ENCODE data around the gene ZNF746.

The ZNF746 gene

DNA sequence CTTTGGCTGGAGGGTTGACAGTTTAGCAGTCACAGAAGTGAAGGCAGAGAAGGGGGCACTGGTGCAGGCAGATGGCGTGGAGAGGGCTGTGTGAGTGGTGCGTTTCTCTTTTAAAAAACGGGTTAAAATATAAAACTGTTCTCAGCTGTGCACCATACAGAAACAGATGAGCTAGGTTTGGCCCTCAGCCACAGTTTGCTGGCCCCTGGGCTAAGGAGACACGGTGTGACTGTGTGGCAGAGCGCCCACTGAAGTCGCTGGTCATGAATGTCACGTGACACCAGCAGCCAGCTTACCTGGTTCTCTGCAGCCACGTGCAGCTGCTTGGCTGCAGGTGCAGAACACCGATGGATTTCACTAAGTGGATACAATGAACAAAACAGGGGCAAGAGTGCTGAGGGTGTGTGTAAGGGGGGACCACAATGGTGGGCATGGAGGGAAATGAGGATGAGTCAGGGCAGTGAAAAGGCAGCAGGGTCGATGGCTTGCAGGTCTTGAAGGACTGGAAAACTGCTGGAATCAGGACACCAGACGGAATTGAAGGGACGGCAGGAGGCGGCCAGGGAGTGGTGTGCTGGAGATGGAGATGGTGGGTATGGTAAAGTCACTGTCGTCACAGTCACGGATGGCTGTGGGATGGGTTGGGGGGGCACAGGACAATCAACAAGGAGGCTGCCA, 7.4 kb downstream of the ZNF746 start:
- DNase-seq (ENCODE audit: low read depth in 2 of 2) = no peak

DNA sequence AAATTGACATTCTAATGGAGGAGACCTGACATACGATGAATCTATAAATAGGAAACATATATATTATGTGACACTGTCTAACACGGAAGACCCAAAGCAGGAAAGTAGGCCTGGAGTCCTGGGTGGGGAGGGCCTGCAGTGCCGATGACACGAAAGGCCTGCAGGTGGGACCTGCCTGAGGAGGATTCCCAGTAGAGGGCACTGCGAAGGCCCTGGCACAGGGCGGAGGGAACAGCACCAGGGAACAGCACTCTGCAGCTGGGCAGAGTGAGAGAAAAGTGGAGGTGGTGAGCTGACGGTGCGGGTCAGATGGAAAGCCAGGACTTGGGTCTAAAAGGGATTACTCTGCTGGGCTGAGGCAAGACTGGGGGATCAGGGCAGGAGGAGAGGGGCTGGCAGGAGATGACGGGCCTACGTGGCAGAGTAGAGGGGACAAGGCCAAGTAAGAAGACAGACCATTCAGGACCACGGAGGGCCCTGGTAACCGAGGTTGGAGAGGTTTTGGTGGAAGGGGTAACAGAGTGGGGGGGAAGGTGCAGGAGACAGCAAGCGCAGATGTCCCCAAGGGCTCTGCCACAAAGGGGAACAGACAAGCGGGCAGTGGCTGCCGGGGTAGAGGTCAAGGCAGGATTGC, 8.1 kb downstream of the ZNF746 start:
- no peak for DNase-seq (ENCODE audit: low read depth in 2 of 2)

DNA sequence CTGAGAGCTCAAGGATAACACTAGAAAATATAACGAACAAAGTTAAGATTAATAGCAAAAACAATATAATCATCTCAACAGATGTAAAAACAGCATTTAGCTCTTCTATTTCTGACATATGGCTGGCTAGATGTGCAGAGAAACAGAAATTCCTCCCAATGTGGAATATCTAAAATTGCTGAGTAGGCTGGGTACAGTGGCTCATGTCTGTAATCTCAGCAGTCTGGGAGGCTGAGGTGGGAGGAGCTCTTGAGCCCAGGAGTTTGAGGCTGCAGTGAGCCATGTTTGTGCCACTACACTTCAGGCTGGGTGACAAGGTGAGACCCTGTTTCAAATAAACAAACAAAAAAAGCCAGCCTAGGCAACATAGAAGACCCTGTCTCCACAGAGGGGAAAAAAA, 18.0 kb downstream of the ZNF746 start:
- no peak for DNase-seq (ENCODE audit: low read depth in 2 of 2)

DNA sequence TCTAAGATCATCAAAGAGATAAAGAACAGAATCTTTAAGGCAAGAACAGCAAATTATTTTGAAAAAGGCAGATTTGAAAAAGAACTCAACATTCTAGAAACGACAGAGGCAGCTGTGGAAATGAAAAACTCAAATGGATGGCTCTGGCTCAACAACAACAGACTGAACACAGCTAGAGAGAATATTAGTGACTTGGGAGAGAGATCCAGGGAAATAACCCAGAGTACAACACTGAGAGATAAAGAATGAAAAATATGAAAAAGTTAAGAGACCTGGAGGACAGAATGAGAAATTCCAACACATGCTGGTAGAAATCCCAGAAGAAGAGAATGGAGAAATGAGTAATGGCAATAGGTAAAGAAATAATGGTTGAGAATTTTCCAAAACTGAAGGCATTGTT, 18.9 kb downstream of the ZNF746 start:
- DNase-seq (ENCODE audit: low read depth in 2 of 2) = no peak

DNA sequence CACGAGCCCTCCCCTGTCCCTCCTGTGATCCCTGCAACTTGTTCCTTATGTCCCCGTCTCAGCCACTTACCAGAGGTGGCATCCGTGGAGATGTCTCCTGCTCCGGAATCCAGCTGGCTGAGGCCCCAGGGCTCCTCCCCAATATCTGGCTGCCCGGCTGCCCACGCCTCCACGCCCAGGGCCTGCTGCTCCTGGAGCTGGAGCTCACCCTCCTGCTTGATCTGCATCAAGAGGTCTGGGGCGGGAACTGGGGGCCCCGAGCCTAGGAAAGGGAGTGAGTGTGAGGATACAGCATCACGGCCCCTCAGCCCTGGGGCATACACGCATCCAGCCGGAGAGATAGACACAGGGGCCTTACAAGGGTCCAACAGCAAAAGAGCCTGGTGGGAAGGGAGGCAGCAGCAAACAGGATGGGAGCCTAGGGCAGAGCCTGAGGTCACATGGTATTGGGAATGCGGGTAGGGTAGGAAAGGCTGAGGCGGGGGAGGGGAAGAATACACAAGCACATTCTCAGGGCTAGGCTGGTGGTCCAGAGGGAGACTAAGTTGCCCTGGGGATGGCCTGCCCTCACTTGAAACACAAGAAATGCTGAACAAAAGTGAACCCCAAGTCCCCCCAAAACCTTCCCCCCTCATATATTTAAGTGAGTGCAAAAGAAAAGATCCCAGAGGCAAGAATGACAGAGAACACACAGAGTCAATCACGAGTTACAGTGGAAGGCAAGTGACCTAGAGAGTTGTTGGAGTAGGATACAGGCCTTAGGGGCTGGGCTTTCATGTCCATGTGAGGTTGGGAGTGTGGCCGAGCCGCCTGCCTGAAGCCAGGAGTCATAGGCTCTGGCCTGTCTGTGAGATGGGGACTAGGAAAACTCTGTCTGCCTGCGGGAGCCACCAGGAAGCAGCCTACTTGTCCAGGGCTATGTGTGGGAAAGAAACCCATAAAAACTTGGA, 19.8 kb downstream of the ZNF746 start:
- DNase-seq (ENCODE audit: low read depth in 2 of 2) = no peak

DNA sequence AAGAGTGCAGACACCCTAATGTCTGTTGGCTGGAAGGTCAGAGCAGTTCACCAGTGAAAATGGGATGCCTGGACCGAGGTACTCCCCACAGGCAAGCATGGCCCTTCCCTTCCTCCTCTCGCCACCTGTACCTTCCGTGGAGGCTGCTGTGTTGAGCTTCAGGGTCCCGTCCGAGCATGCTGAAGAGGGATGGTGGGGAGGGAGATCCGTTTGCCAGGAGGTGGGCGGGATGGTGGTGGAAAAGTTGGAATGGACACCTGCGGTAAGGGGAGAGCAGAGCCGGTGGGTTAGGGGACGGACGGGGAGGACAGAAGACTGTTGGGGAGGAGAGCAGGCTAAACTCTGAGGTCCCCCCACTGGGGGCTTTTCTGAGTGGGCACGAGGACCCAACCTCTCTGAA, 20.8 kb downstream of the ZNF746 start:
- no peak for DNase-seq (ENCODE audit: low read depth in 2 of 2)

DNA sequence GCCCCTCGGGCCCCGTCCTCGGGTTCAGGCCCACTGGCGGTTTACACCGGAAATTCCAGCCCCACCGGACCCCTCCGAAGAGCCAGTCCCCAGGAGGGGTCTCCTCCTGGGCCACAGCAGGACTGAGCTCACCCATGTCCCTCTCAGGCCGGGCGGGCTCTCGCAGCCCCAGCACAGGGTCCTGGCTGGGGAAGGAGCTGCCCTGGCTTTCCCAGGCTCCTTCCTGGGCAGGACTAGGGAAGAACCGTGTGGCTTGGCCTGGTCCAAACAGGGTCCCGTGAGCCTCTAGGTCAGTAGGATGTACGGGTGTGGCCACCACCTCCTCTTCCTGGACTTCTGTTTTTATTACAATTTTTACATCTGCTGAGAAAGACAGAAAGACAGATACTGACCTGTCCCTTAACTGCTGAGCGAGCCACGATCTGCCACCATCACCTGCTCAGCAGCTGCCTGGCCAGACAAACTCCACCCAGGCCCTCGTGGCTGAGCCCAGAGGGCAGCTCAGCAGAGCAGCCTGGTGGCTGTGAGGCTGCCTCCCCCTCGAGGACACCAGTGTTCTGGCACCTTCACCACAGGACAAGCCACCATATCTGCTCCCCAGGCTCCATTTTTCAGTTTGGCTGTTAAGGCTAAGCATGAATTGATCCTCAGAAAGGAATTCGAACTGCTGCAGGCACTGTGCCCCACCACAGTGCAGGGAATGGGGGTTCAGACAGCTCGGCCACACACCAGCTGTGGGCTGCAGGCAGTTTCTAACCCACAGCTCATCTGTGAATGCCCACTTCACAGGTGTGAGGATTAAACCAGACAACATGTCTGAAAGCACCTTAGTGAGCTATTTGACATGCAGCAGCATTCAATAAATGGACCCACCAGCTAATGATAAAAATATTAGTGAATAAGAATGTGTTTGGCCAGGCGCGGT, 22.2 kb downstream of the ZNF746 start:
- no peak for DNase-seq (ENCODE audit: low read depth in 2 of 2)

DNA sequence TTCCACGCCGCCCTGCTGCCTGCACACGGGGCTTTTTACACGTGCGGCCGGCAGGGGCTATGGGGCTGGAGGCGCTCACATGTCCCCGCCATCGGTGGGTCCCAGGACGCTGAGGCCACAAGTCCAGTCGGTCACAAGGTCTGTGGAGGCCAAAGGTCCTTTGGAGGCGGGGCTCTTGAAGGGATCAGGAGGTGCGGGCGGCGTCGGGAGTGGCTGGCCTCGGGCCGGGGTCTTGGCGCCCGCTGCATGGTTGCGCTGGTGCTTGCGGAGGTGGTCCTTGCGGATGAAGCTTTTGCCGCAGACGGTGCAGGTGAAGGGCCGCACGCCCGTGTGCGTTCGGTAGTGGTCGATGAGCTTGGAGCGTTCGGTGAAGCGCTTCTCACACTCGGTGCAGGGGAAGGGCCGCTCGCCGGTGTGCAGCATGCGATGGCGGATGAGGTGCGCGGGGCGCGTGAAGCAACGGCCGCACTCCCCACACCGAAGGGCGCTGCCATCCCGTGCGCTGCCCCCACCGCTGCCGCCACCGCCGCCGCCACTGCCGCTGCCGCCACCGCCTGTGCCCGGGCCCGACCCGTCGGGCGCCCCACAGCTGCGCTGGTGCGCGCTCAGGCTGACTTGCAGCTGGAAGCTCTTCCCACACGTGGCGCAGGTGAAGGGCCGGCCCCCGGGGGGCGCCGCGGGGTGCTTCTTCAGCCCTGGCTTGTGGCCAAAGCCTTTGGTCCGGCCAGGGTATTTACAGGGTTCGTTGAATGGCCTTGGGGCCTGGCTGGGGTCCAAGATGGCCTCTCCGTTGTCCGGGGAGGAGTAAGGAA, 23.1 kb downstream of the ZNF746 start:
- no peak for DNase-seq (ENCODE audit: low read depth in 2 of 2)

DNA sequence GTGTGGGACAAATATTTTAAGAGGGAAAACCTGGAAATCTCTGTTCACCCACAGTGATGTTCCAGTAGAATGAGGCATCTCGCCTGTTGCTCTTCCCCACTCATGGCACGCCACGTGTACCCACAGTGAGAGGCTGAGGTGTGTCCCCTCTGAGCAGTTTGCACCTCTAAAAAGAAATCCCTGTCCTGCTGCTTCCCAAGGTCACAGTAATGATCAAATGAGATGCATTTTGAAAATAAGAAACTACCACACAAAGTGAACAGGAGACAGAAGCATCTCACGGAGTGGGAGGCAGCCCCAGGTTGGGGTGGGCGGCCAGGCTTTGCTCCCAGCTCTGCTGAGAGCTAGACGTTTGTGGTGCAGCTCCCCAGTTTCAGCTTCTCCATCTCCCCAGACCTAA, 24.4 kb downstream of the ZNF746 start:
- no peak for DNase-seq (ENCODE audit: low read depth in 2 of 2)

DNA sequence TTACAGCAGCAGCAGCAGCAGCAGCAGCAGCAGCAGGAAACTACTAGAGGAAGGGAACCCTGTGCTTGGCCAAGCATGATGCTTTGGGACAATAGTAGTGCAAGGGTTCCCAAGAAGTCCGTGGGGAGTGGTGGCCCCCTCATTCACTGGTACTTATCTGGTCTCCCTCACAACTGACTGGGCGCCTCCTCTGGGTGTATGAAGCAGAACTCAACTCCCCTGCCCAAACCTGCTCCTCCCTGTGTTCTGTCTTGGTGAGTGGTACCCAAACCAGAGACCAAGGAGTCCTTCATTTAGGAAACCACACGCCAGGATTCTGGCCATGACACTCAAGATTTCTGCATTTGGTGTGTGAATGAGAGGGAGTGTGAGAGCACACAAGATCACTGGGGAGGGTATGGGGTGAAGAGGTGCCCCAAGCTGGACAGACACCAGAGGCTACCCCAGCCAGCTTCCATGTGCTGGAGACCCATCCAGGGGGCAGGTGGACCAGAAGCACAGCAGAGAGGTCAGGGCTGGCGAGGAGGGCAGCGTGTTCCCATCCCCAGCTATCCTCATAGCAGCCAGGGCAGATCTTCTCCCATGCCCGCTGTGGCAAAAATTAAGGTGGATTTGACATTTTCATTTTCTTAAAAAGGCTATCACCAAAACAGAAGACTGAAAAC, 26.2 kb downstream of the ZNF746 start:
- DNase-seq (ENCODE audit: low read depth in 2 of 2) = no peak

DNA sequence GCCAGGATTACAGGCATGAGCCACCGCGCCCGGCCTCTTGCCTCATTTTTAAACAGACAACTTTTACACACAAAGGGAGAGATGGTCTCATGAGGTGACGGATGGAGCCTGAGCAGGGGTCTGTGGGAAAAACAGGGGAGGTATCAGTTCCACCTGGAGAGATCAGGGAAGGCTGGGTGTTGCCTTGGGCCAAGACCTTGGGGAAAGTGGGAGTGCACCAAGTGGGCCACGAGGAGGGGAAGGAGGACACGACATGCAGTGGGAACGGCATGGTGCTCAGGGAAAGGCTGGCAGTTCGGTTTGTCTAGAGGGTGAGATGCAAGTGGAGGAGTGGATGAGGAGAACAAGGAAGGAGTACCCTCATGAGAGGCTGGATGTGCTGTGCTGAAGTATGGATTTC, 27.8 kb downstream of the ZNF746 start:
- no peak for DNase-seq (ENCODE audit: low read depth in 2 of 2)

DNA sequence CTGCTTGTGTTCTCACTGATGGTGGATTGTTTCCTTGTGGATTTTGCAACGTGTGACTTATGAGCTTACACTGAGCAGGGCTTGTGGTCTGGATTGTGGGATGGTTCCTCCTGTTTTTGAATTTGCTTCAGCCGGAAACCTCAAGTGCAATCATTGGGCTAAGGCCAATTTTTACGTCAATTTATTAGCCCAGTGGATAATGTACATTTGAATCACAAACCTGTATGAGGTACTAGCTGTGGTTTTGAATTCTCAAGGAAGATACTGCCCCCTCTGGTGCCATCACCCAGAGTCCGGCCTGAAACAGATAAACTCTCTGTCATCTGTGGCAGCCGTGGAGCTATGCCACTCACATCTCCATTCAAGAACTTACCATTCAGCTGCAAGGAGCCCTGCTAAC, 29.4 kb downstream of the ZNF746 start:
- DNase-seq (ENCODE audit: low read depth in 2 of 2) = no peak

DNA sequence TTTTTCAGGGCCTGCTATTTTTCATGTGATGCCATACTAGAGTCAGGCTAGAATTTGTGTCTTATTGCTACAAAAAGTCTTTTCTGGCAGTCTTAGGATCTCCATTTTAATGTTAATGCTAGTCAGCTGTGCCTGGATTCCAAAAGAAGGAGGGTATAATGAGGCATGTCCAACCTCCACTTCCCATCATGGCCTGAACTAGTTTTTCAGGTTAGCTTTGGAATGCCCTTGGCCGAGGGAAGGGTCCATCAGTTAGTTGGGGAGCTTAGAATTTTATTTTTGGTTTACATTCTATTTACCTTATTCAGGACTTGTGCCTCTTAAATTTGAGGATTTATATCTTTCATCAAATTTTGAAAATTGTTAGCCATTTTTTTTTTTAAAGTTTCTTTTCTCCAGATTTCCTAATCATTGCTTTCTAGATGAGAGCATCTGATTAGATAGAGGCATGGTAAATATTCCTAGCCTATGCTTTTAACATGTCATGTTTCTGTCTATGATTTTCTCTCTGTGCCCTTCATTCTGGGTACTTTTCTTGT, 30.2 kb downstream of the ZNF746 start:
- no peak for DNase-seq (ENCODE audit: low read depth in 2 of 2)

DNA sequence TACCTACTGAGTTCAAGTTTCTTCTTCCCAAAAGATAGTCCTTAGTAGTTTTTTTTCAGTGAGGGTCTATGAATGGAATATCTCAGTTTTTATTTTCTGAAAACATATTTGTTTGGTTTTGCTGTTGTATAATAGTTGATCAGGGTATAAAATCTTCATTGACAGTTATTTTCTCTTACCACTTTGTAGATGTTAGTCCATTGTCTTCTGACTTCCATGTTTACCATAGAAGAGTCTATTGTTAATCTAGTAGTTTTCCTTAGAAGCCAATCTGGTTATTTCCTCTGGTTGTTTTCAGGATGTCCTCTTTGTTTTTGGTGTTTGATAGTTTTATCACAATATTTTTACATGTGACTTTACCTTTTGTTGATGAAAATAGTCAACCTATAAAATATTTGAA, 31.2 kb downstream of the ZNF746 start:
- no peak for DNase-seq (ENCODE audit: low read depth in 2 of 2)

DNA sequence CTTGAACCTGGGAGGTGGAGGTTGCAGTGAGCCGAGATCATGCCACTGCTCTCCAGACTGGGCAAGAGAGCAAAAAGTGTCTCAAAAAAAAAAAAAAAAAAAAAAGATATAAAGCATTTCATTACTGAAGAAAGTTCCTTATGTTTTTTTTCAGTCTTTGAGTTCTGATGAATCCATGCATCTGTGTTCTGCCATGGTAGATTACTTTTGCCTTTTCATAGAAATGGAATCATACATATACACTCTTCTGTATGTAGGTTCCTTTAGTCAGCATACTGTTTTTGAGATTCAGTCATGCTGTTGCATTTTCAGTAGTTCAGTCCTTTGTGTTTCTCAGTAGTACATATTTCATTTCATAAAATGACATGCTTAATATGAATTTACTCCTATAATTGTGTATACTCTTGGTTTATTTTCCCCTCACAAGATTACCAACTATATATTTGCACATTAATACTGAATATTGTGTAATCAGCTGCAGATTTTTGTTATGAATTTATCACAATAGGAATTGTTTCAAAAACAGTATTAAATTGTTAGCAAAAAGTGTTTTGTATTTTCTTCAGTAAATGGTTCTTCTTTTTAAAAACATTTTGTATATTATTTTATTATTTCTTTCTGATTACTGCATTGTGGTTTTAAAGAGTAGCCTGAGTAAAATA, 34.0 kb downstream of the ZNF746 start:
- DNase-seq (ENCODE audit: low read depth in 2 of 2) = no peak

DNA sequence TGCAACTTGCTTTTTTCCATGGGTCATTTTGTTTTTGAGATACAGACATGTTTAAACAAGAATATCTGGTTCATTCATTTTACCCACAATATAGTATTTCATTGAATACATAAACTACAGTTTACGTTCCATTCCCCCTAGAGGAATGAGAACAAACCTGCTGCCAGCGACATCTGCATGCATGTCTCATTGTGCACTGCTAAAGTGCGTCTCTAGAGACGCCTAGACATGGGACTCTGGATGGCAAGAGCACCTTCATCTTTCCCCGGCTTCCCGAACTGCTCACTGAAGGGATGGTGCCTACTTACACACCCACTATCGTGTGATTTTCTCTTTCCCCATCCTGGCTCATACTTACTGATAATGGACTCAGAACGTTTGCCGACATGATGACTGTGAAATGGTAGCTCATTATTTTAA, 35.5 kb downstream of the ZNF746 start:
- no peak for DNase-seq (ENCODE audit: low read depth in 2 of 2)

DNA sequence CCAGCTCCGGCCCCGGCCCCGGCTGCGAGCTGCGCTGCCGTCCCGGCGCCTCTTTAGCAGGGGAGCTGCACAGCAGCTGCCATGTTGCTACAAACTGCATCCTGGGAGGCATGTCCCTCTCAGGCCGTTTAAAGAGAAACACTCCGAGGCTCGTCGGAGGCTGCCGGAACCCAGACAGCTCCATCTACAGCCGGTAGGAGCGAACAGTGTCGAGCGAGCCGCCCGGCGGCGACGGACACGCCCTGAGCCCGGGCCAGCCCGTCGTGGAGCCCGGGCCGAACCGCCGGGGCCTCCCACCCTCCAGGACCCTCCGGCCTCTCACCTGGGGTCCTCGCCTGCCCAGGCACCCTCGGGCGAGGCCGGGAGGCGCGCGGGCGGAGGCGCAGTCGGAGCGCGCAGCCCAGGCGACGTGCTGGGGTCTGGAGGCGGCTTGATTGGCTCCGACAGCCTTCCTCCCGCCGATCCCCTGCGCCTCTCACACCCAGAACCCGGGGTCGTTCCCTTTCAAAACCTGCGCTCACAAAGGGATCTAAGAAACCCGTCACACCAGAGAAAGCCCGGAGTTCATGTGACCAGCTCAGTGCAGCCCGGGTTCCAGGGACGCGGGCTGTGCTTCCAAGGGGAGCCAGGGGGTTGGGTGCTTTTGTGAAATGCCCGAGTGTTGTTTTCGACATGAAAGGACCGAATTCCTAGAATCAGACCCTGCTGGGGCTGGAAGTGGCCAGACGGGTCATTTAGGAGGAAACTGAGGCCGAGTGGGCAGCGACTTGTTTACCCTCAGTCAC, 36.9 kb downstream of the ZNF746 start, which contains the start of gene ZNF777:
TSS of gene ZNF777 (minus strand) at position 570 of the 785 bp plus-strand sequence. CDS start 5,040 bp downstream, outside the sequence.
- DNase-seq (ENCODE audit: low read depth in 2 of 2) = peak; percentile 61 to 63
